K562 (cell line): ENCODE measurements around the gene ERVW-1. TPM values are rescaled to one million over a fixed set of nuclear protein-coding genes. Genes with fewer than 3 reads are reported as not detected.

Source experiments
- ARID1B ChIP-seq: fragments of 450-650 bp; IDR thresholded peaks from 2 replicates; pipeline ENCODE4 v1.6.1; 2016; ENCODE audit warnings: antibody characterized with exemption, mild to moderate bottlenecking, inconsistent platforms
- CREB1 ChIP-seq, 2 experiments: sonication (generic) in 1 of 2; formaldehyde crosslinking in 1 of 2; IDR thresholded peaks; 2 replicates each; pipeline versions ENCODE4 v1.6.1 to v1.8.0; 2012 to 2022; ENCODE audit warnings: inconsistent platforms in 1 of 2, mild to moderate bottlenecking in 1 of 2, missing genetic modification reagents in 1 of 2, moderate library complexity in 1 of 2
- DNMT1 ChIP-seq: fragments of 450-650 bp; IDR thresholded peaks from 2 replicates; pipeline ENCODE4 v1.6.1; 2016; ENCODE audit warnings: antibody characterized with exemption, mild to moderate bottlenecking
- ETV1 ChIP-seq: fragments of 450-650 bp; conservative IDR thresholded peaks from 2 replicates; pipeline ENCODE4 v1.6.1; 2016; ENCODE audit warnings: missing genetic modification characterization, control low read depth, low read depth, missing compliant biosample characterization
- FOXA3 ChIP-seq, 2 experiments: fragments of 450-650 bp in 1 of 2; sonication (generic) in 1 of 2; formaldehyde crosslinking; IDR thresholded peaks in 1 of 2; conservative IDR thresholded peaks in 1 of 2; 2 replicates each; pipeline versions ENCODE4 v1.4.0 to v1.8.0; 2020 to 2022; ENCODE audit warnings: mild to moderate bottlenecking in 2 of 2, missing genetic modification reagents in 1 of 2
- HDAC1 ChIP-seq, 2 experiments: fragments of 450-650 bp; IDR thresholded peaks; 2 replicates each; pipeline ENCODE4 v1.6.1; 2016 to 2017; ENCODE audit warnings: inconsistent platforms in 1 of 2, mild to moderate bottlenecking in 1 of 2, moderate library complexity in 1 of 2
- HDAC2 ChIP-seq: fragments of 450-650 bp; IDR thresholded peaks from 2 replicates; pipeline ENCODE4 v1.6.1; 2016; ENCODE audit warnings: mild to moderate bottlenecking
- HSF4 ChIP-seq: fragments of 250-450 bp; sonication (Bioruptor Pico); IDR thresholded peaks from 2 replicates; pipeline ENCODE4 v2.1.2; 2022; ENCODE audit warnings: mild to moderate bottlenecking, moderate library complexity, borderline replicate concordance
- MLX ChIP-seq, 2 experiments: fragments of 450-650 bp in 1 of 2; sonication (generic) in 1 of 2; formaldehyde crosslinking; conservative IDR thresholded peaks; 2 replicates each; pipeline versions ENCODE4 v1.4.0 to v1.8.1; 2020 to 2022; ENCODE audit warnings: mild to moderate bottlenecking in 1 of 2, missing genetic modification reagents in 1 of 2
- MYBL2 ChIP-seq, 2 experiments: fragments of 450-650 bp in 1 of 2; sonication (generic) in 1 of 2; formaldehyde crosslinking in 1 of 2; IDR thresholded peaks; 2 replicates each; pipeline versions ENCODE4 v1.6.1 to v1.8.1; 2017 to 2022; ENCODE audit warnings: borderline replicate concordance in 1 of 2, inconsistent platforms in 1 of 2, low read depth in 1 of 2, mild to moderate bottlenecking in 1 of 2, missing genetic modification reagents in 1 of 2, moderate library complexity in 1 of 2
- NFATC3 ChIP-seq: fragments of 450-650 bp; IDR thresholded peaks from 2 replicates; pipeline ENCODE4 v1.6.1; 2017; ENCODE audit warnings: mild to moderate bottlenecking
- PRDM10 ChIP-seq: fragments of 450-650 bp; IDR thresholded peaks from 2 replicates; pipeline ENCODE4 v1.6.1; 2018; ENCODE audit not compliant: partially characterized antibody
- RBM22 ChIP-seq: fragments of 200-400 bp; formaldehyde crosslinking; IDR thresholded peaks from 2 replicates; pipeline ENCODE4 v1.6.1; 2018; ENCODE audit warnings: low read length, low read depth; ENCODE audit not compliant: poor library complexity, severe bottlenecking
- RFX5 ChIP-seq: IDR thresholded peaks from 2 replicates; pipeline ENCODE4 v1.6.1; 2011; ENCODE audit warnings: low read depth, mild to moderate bottlenecking, improper control_type of control experiment, low read length
- SOX6 ChIP-seq: fragments of 450-650 bp; IDR thresholded peaks from 2 replicates; pipeline ENCODE4 v1.6.1; 2014; ENCODE audit warnings: mild to moderate bottlenecking
- SUPT5H ChIP-seq: fragments of 450-650 bp; IDR thresholded peaks from 2 replicates; pipeline ENCODE4 v1.6.1; 2016
- YY1 ChIP-seq, 3 experiments: IDR thresholded peaks; 2 replicates each; pipeline ENCODE4 v1.6.1; 2011; ENCODE audit warnings: low read length in 2 of 3, mild to moderate bottlenecking in 2 of 3, moderate library complexity in 2 of 3, borderline replicate concordance in 1 of 3, control low read depth in 1 of 3, low read depth in 1 of 3; ENCODE audit not compliant: insufficient read depth in 3 of 3, insufficient replicate concordance in 2 of 3, control insufficient read depth in 1 of 3, insufficient read length in 1 of 3; ENCODE audit errors: extremely low read depth in 1 of 3
- ZBTB33 ChIP-seq: sonication (generic); formaldehyde crosslinking; IDR thresholded peaks from 2 replicates; pipeline ENCODE4 v1.8.1; 2023; ENCODE audit warnings: mild to moderate bottlenecking, missing genetic modification reagents
- ZNF224 ChIP-seq: sonication (generic); formaldehyde crosslinking; IDR thresholded peaks from 2 replicates; pipeline ENCODE4 v1.8.0; 2022; ENCODE audit warnings: mild to moderate bottlenecking, missing genetic modification reagents
- ZNF311 ChIP-seq: fragments of 250-450 bp; sonication (Bioruptor Pico); IDR thresholded peaks from 2 replicates; pipeline ENCODE4 v1.4.0; 2020; ENCODE audit warnings: mild to moderate bottlenecking, moderate library complexity
- polyA plus RNA-seq, 8 experiments: library from polyadenylated mRNA; depleted of rRNA in 4 of 8; stranded (reverse) in 5 of 8; unstranded in 3 of 8; fragments of >200 nt; fragmentation: Nextera tagmentation in 2 of 8; fragmentation: Illumina TruSeq in 1 of 8; extraction: Ambion mirVana in 2 of 8; extraction: Trizol in 1 of 8; gene quantifications; 2 replicates each; pipeline versions ENCODE4 v1.2.1 to v1.2.3, GENCODE V29; 2011 to 2014; ENCODE audit warnings: inconsistent platforms in 1 of 8, missing spikeins in 1 of 8
- total RNA-seq, 7 experiments: library from RNA; depleted of rRNA in 6 of 7; stranded (reverse); fragments of >200 nt in 6 of 7; fragmentation: Illumina TruSeq in 2 of 7; extraction: Trizol in 2 of 7; gene quantifications; 2 replicates each; pipeline versions ENCODE4 v1.2.1 to v1.2.3, GENCODE V29; 2011 to 2021; ENCODE audit warnings: low replicate concordance in 1 of 7

The ERVW-1 gene
- total and polyA plus RNA-seq, 9 of the 15 experiments (the other 6 are each of a cell fraction or from before 2014, with no cell fraction given) = not detected

GRCh38 chr7:92448205-92448747 lies 29.5 kb downstream of the ERVW-1 start (continued):
- TF ChIP-seq PRDM10 (peak; percentile 46), FOXA3 (CRISPR knock-in tag; conservative IDR thresholded peaks at IDR 0.05 in 1 of 2, IDR thresholded peaks at IDR 0.05 in 1 of 2) (0 out of 4 replicates have a peak, but pooled peaks of 1 of the 2 experiments have one; percentile 1), HDAC1 (IDR thresholded peaks at IDR 0.05) (peak in 1 of 2 experiments; percentile 48; a peak in 1 of 4 replicates), MLX (CRISPR knock-in tag; conservative IDR thresholded peaks at IDR 0.05) (no peak), ARID1B (peak; percentile 28; the same call in 1 of the 2 replicates), SUPT5H (peak; percentile 16; the same call in 1 of the 2 replicates), ZNF311 (CRISPR knock-in tag) (no peak), HDAC2 (peak; percentile 53; the same call in 1 of the 2 replicates), RBM22 (no peak), DNMT1 (no peak), MYBL2 (IDR thresholded peaks at IDR 0.05; ENCODE audit: low read depth) (no peak), MYBL2 (CRISPR knock-in tag; IDR thresholded peaks at IDR 0.05; ENCODE audit: borderline replicate concordance) (no peak), HSF4 (CRISPR knock-in tag) (no peak), YY1 (IDR thresholded peaks at IDR 0.05; ENCODE audit: borderline replicate concordance in 1 of 3, control insufficient read depth in 1 of 3, extremely low read depth in 1 of 3, insufficient read depth in 3 of 3, insufficient read length in 1 of 3, insufficient replicate concordance in 2 of 3, low read depth in 1 of 3, low read length in 2 of 3) (peak in 1 of 3 experiments; percentile 37), SOX6 (peak; percentile 59; the same call in 1 of the 2 replicates), NFATC3 (no peak), ETV1 (tag) (peak; percentile 63), RFX5 (no peak), ZNF224 (CRISPR knock-in tag) (no peak), ZBTB33 (no peak), CREB1 (IDR thresholded peaks at IDR 0.05) (peak; percentile 82), CREB1 (CRISPR knock-in tag; IDR thresholded peaks at IDR 0.05) (peak; percentile 72)
